T-helper 1 cell treated with Interleukin-12 subunit alpha and Interleukin-12 subunit beta and Interleukin-4 antibody, amounts not matched to agents 30 μg/mL and 1 μg/mL, for 36 hours (primary cell): Measurements from ENCODE around the gene ATP2C2.

Source experiments
- H3K27ac Mint-ChIP-seq: one replicate; pipeline ENCODE4 v1.8.0; 2021; ENCODE audit warnings: mild to moderate bottlenecking, mixed read lengths
- H3K27me3 Mint-ChIP-seq: one replicate; pipeline ENCODE4 v1.8.0; 2021; ENCODE audit warnings: low read depth, mixed read lengths
- H3K36me3 Mint-ChIP-seq: one replicate; pipeline ENCODE4 v1.8.0; 2021; ENCODE audit warnings: low read depth, mixed read lengths
- H3K4me1 Mint-ChIP-seq: one replicate; pipeline ENCODE4 v1.8.0; 2021; ENCODE audit warnings: low read depth, mixed read lengths
- H3K4me3 Mint-ChIP-seq: one replicate; pipeline ENCODE4 v1.8.0; 2021; ENCODE audit warnings: mild to moderate bottlenecking, moderate library complexity, mixed read lengths
- H3K9me3 Mint-ChIP-seq: one replicate; pipeline ENCODE4 v1.8.0; 2021; ENCODE audit warnings: mixed read lengths

Gene ATP2C2

DNA sequence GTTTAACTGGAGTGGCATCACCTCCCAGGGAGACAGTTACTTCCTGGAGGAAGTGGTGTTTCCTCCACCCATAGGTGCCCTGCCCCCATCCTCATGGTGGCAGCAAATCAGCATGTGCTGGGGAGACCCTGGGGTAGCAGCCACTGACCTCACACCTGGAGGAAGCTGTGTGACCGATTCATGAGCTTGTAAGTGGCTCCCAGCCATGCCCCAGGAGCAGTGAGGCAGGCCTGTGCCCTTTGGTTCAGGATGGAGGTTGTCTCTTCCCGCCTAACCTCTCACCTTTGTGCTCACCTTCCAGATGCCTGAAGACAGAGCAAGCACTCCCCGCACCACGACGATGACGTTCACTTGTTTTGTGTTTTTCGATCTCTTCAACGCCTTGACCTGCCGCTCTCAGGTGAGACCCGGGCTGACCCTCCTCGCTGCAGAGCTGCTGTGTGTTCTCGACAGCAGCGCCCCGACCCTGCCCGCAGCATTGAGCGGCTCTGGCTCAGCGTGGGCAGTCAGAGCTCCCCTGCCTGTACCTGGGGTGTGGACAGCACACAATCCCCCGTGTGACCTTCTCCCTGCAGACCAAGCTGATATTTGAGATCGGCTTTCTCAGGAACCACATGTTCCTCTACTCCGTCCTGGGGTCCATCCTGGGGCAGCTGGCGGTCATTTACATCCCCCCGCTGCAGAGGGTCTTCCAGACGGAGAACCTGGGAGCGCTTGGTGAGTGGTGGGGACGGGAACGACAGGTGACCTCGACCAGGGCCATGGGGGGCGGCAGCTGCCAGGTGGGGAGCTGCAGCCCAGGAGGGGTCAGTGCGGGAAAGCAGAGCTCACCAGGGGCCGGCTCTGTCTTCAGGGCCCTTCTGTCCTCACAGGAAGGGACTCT is 93.3 kb downstream of the ATP2C2 start:
- peaks cover 9% of the 10 kb centered on the region for H3K9me3 Mint-ChIP-seq
- H3K27ac Mint-ChIP-seq: no peak overlapping the region
- H3K27me3 Mint-ChIP-seq: no peaks in the 10 kb centered on the region
- peaks cover 37% of the 10 kb centered on the region for H3K36me3 Mint-ChIP-seq
- no peaks in the 10 kb centered on the region for H3K4me1 Mint-ChIP-seq
- no peak overlapping the region for H3K4me3 Mint-ChIP-seq

GRCh38 chr16:84462296-84463210 is 94.2 kb downstream of the ATP2C2 start:
- Mint-ChIP-seq H3K9me3 (peaks cover 17% of the 10 kb centered on the region), H3K27me3 (no peaks in the 10 kb centered on the region), H3K36me3 (peaks cover 45% of the 10 kb centered on the region)

DNA sequence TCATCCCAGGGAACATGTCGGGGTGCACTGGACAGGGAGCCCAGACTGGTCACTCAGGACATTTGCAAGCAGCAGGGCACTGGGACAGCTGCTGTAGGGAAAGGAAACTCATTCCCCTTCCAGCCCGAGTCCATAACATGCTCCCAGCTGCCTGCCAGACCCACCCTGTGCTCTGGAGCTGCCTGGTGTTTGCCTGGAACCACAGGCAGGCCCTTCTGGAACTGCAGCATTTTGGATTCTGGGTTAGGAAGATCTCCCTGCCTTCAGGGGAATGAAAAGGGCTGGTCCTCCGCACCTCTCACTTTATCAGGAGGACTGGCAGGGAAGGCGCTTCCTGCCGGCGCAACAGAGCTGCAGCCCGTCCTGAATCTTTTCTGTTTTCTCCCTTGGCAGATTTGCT is 94.9 kb downstream of the ATP2C2 start:
- H3K4me3 Mint-ChIP-seq: no peak overlapping the region
- H3K27me3 Mint-ChIP-seq: no peaks in the 10 kb centered on the region
- H3K4me1 Mint-ChIP-seq: no peaks in the 10 kb centered on the region
- no peak overlapping the region for H3K27ac Mint-ChIP-seq
- H3K9me3 Mint-ChIP-seq: peaks cover 24% of the 10 kb centered on the region
- peaks cover 52% of the 10 kb centered on the region for H3K36me3 Mint-ChIP-seq

More at GRCh38 chr16:84462296-84463210, 94.2 kb downstream of the ATP2C2 start:
- Mint-ChIP-seq H3K27ac (no peak overlapping the region), H3K4me1 (no peaks in the 10 kb centered on the region), H3K4me3 (no peak overlapping the region)

DNA sequence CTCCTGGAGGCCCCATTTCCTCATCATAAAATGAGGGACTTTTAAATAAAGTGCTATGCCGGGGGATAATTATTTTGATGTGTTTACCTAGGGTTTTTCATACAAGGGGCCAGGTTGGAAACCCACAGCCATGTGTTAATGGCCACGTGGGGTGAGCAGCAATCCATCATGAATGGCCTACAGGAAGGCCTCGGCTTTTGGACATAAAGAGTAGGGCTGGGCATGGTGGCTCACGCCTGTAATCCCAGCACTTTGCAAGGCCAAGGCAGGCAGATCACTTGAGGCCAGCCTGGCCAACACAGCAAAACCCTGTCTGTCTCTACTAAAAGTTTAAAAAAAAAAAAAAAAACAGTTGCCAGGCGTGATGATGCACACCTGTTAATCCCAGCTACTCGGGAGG is 95.8 kb downstream of the ATP2C2 start:
- H3K4me3 Mint-ChIP-seq: no peak overlapping the region
- H3K27me3 Mint-ChIP-seq: no peaks in the 10 kb centered on the region
- H3K9me3 Mint-ChIP-seq: peaks cover 30% of the 10 kb centered on the region
- peaks cover 56% of the 10 kb centered on the region for H3K36me3 Mint-ChIP-seq
- H3K27ac Mint-ChIP-seq: no peak overlapping the region
- H3K4me1 Mint-ChIP-seq: no peaks in the 10 kb centered on the region

DNA sequence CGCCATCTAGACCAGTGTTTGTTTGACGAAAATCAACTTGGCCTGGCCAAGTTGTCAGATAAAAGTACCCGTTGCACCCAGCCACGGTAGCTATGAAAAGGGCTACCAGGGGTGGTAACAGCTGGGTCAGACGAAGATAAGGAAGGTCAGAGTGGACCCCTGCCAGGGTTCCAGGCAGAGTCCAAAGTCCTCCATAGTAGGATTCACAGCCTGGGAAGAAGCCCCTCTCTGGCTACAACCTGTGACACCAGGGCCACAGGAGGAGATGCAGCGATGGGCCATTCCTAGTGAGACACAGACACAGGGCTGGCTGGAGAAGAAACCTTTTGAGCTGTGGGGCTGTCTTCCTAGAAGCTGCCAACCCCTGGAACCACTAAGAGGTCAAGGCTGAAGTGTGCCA is 96.8 kb downstream of the ATP2C2 start:
- Mint-ChIP-seq H3K9me3 (peaks cover 30% of the 10 kb centered on the region), H3K4me1 (no peaks in the 10 kb centered on the region), H3K36me3 (peaks cover 55% of the 10 kb centered on the region), H3K4me3 (no peak overlapping the region), H3K27me3 (no peaks in the 10 kb centered on the region), H3K27ac (no peak overlapping the region)

DNA sequence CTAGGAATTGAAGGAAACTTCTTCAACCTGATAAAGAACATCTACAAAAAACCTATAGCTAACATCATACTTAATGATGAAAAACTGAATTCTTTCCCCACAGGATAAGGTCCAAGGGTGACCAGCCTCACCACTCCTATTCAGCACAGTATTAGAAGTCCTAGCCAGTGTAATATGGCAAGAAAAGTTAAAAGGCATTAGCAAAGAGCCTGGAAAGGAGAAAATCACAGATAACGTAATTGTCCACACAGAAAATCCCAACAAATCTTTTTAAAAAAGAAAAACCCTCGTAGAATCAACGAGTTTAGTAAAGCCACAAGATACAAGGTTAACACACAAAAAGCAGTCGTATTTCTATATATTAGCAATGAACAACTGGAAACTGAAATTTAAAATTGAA is 98.4 kb downstream of the ATP2C2 start:
- Mint-ChIP-seq H3K27ac (no peak overlapping the region), H3K4me1 (no peaks in the 10 kb centered on the region), H3K27me3 (no peaks in the 10 kb centered on the region), H3K36me3 (peaks cover 51% of the 10 kb centered on the region), H3K4me3 (no peak overlapping the region), H3K9me3 (peaks cover 33% of the 10 kb centered on the region)

- Mint-ChIP-seq H3K27me3 (no peaks in the 10 kb centered on the region), H3K4me3 (no peak overlapping the region), H3K4me1 (no peaks in the 10 kb centered on the region), H3K9me3 (peaks cover 39% of the 10 kb centered on the region), H3K36me3 (peaks cover 57% of the 10 kb centered on the region), H3K27ac (no peak overlapping the region)
These were observed 98.9 kb downstream of the ATP2C2 start for GRCh38 chr16:84467256-84467655.

- no peak overlapping the region for H3K27ac Mint-ChIP-seq
- H3K27me3 Mint-ChIP-seq: no peaks in the 10 kb centered on the region
- H3K4me1 Mint-ChIP-seq: no peaks in the 10 kb centered on the region
- H3K4me3 Mint-ChIP-seq: no peak overlapping the region
- peaks cover 59% of the 10 kb centered on the region for H3K36me3 Mint-ChIP-seq
- peaks cover 41% of the 10 kb centered on the region for H3K9me3 Mint-ChIP-seq
These were observed 99.4 kb downstream of the ATP2C2 start for GRCh38 chr16:84467709-84468108.

GRCh38 chr16:84471316-84471715 is 103.0 kb downstream of the ATP2C2 start:
- no peak overlapping the region for H3K27ac Mint-ChIP-seq
- H3K27me3 Mint-ChIP-seq: no peaks in the 10 kb centered on the region
- peaks cover 12% of the 10 kb centered on the region for H3K4me1 Mint-ChIP-seq
- no peak overlapping the region for H3K4me3 Mint-ChIP-seq
- peaks cover 70% of the 10 kb centered on the region for H3K36me3 Mint-ChIP-seq
- peaks cover 60% of the 10 kb centered on the region for H3K9me3 Mint-ChIP-seq

DNA sequence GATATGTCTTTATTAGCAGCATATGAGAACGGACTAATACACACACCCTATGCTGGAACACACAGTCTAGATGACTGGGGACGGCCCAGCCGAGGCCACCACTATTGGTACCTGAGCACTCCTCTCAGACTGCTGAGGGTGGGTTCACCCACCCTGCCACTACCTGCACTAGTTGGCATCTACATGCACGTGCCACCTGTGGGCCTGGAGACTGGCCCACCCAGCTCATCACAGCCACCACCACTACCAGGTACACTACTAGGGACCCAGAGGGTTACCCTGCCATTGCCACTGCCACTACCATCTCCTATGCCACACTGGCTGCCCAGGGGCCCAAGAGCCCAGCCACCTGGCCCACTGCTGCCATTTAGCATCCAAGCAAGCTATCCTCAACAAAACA is 103.6 kb downstream of the ATP2C2 start:
- no peak overlapping the region for H3K4me3 Mint-ChIP-seq
- H3K27me3 Mint-ChIP-seq: no peaks in the 10 kb centered on the region
- H3K36me3 Mint-ChIP-seq: peaks cover 65% of the 10 kb centered on the region
- H3K27ac Mint-ChIP-seq: no peak overlapping the region
- peaks cover 54% of the 10 kb centered on the region for H3K9me3 Mint-ChIP-seq
- peaks cover 12% of the 10 kb centered on the region for H3K4me1 Mint-ChIP-seq

DNA sequence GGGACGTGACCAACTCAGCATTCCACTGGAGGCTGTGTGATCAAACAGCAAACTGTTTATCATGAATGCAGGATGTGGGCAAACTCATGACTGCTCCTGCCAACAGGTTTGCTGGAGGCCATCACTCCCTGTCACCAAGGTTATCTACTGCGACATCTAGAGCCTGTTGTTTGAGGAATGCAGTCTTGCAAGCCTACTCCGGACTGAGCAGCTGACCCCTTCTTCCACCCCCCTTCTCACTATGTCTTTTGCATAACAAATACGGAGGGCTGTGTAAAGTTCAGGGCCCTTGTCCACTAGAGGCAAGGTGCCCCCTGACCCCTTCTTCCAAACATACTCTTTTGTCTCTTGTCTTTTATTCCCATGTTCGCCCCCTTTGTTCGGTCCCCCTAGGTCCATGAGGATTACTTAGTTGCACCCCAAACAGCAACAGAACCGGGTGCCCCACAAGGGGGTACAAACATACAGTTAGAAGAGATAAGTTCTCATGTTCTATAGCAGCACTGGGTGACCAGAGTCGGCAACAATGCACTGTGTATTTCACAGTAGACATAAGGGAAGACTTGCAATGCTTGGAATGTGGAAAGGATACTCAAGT is 107.4 kb downstream of the ATP2C2 start:
- Mint-ChIP-seq H3K4me3 (no peak overlapping the region), H3K4me1 (peaks cover 12% of the 10 kb centered on the region), H3K27ac (peak overlapping the region; percentile 50), H3K9me3 (peaks cover 35% of the 10 kb centered on the region), H3K36me3 (peaks cover 55% of the 10 kb centered on the region), H3K27me3 (no peaks in the 10 kb centered on the region)

DNA sequence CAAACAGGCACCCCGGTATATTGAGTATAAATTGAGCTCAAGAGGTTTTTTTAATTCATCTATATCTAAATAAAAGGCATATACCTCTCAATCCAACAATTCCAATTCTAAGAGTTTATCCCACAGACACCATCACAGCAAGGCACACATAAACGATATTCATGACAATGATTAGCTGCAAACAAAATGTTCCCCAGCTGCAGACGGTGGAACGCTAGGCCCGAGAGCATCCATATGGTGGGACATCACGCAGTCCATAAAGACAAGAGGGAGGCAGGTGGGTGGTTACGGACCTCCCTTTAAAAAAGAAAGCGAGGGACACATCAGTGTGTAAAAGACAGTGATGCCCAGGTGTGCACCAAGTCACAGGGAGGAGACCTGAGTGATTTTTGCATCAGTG is 108.1 kb downstream of the ATP2C2 start:
- Mint-ChIP-seq H3K4me1 (peaks cover 12% of the 10 kb centered on the region), H3K27ac (no peak overlapping the region), H3K27me3 (no peaks in the 10 kb centered on the region), H3K4me3 (no peak overlapping the region), H3K9me3 (peaks cover 35% of the 10 kb centered on the region), H3K36me3 (peaks cover 52% of the 10 kb centered on the region)

- Mint-ChIP-seq H3K27ac (no peak overlapping the region), H3K27me3 (no peaks in the 10 kb centered on the region), H3K9me3 (peaks cover 25% of the 10 kb centered on the region), H3K4me3 (no peak overlapping the region), H3K4me1 (peaks cover 12% of the 10 kb centered on the region), H3K36me3 (peaks cover 44% of the 10 kb centered on the region)
These were observed 109.3 kb downstream of the ATP2C2 start for GRCh38 chr16:84477661-84478060.

GRCh38 chr16:84478172-84478947 is 110.0 kb downstream of the ATP2C2 start:
- Mint-ChIP-seq H3K27me3 (no peaks in the 10 kb centered on the region), H3K36me3 (peaks cover 37% of the 10 kb centered on the region), H3K4me3 (no peak overlapping the region), H3K9me3 (peaks cover 18% of the 10 kb centered on the region), H3K27ac (peak overlapping the region; percentile 6), H3K4me1 (peaks cover 12% of the 10 kb centered on the region)
